ENCODE data around the gene PDE1C.

PDE1C gene

GRCh38 chr7:31788883-31789680, 281.1 kb downstream of the PDE1C start:
- H3K79me2 ChIP-seq: no peaks in the 10 kb centered on the region
- H3K4me2 ChIP-seq (ENCODE audit: low read length): no peak overlapping the region
- H3K27me3 ChIP-seq (ENCODE audit: control insufficient read depth, insufficient read depth, low read length): no peaks in the 10 kb centered on the region
- no peaks in the 10 kb centered on the region for H3K4me1 ChIP-seq
- TF ChIP-seq CTCF (IDR thresholded peaks at IDR 0.05): no peak
- no peak overlapping the region for H3K27ac ChIP-seq
- H3K9me3 ChIP-seq (ENCODE audit: control insufficient read depth, low read length): no peaks in the 10 kb centered on the region
- H3K9ac ChIP-seq: no peak overlapping the region
- H3K4me3 ChIP-seq (ENCODE audit: low read depth, low read length): no peak overlapping the region
- no peak overlapping the region for H2AFZ ChIP-seq
- no peaks in the 10 kb centered on the region for H3K36me3 ChIP-seq (ENCODE audit: control insufficient read depth, insufficient read depth, low read length)

GRCh38 chr7:31788445-31788844, 281.8 kb downstream of the PDE1C start:
- H3K27me3 ChIP-seq (ENCODE audit: control insufficient read depth, insufficient read depth, low read length): no peaks in the 10 kb centered on the region
- H3K27ac ChIP-seq: no peak overlapping the region
- no peak for TF ChIP-seq CTCF (IDR thresholded peaks at IDR 0.05)
- H2AFZ ChIP-seq: no peak overlapping the region
- no peak overlapping the region for H3K4me3 ChIP-seq (ENCODE audit: low read depth, low read length)
- no peaks in the 10 kb centered on the region for H3K36me3 ChIP-seq (ENCODE audit: control insufficient read depth, insufficient read depth, low read length)
- no peak overlapping the region for H3K9ac ChIP-seq
- no peaks in the 10 kb centered on the region for H3K79me2 ChIP-seq
- no peak overlapping the region for H3K4me2 ChIP-seq (ENCODE audit: low read length)
- H3K9me3 ChIP-seq (ENCODE audit: control insufficient read depth, low read length): no peaks in the 10 kb centered on the region
- H3K4me1 ChIP-seq: no peaks in the 10 kb centered on the region

- H3K27ac ChIP-seq: no peak overlapping the region
- no peaks in the 10 kb centered on the region for H3K4me1 ChIP-seq
- no peak overlapping the region for H3K4me2 ChIP-seq (ENCODE audit: low read length)
- no peaks in the 10 kb centered on the region for H3K27me3 ChIP-seq (ENCODE audit: control insufficient read depth, insufficient read depth, low read length)
- H3K9me3 ChIP-seq (ENCODE audit: control insufficient read depth, low read length): no peaks in the 10 kb centered on the region
- H3K79me2 ChIP-seq: no peaks in the 10 kb centered on the region
- no peak overlapping the region for H2AFZ ChIP-seq
- H3K9ac ChIP-seq: no peak overlapping the region
- H3K4me3 ChIP-seq (ENCODE audit: low read depth, low read length): no peak overlapping the region
- no peak for TF ChIP-seq CTCF (IDR thresholded peaks at IDR 0.05)
- H3K36me3 ChIP-seq (ENCODE audit: control insufficient read depth, insufficient read depth, low read length): no peaks in the 10 kb centered on the region
Observed at GRCh38 chr7:31786326-31786725, 283.9 kb downstream of the PDE1C start.

GRCh38 chr7:31785101-31785500, 285.1 kb downstream of the PDE1C start:
- Histone ChIP-seq H3K4me1 (no peaks in the 10 kb centered on the region), H3K4me3 (ENCODE audit: low read depth, low read length) (no peak overlapping the region), H3K9me3 (ENCODE audit: control insufficient read depth, low read length) (no peaks in the 10 kb centered on the region), H3K27me3 (ENCODE audit: control insufficient read depth, insufficient read depth, low read length) (no peaks in the 10 kb centered on the region), H3K27ac (no peak overlapping the region), H3K9ac (no peak overlapping the region), H3K36me3 (ENCODE audit: control insufficient read depth, insufficient read depth, low read length) (no peaks in the 10 kb centered on the region), H2AFZ (no peak overlapping the region), H3K79me2 (no peaks in the 10 kb centered on the region), H3K4me2 (ENCODE audit: low read length) (no peak overlapping the region)
- no peak for TF ChIP-seq CTCF (IDR thresholded peaks at IDR 0.05)

GRCh38 chr7:31783221-31783620, 287.0 kb downstream of the PDE1C start:
- no peaks in the 10 kb centered on the region for H3K9me3 ChIP-seq (ENCODE audit: control insufficient read depth, low read length)
- H3K9ac ChIP-seq: no peak overlapping the region
- no peak overlapping the region for H3K27ac ChIP-seq
- H3K27me3 ChIP-seq (ENCODE audit: control insufficient read depth, insufficient read depth, low read length): no peaks in the 10 kb centered on the region
- no peak for TF ChIP-seq CTCF (IDR thresholded peaks at IDR 0.05)
- no peaks in the 10 kb centered on the region for H3K4me1 ChIP-seq
- H3K4me3 ChIP-seq (ENCODE audit: low read depth, low read length): no peak overlapping the region
- H3K79me2 ChIP-seq: no peaks in the 10 kb centered on the region
- no peaks in the 10 kb centered on the region for H3K36me3 ChIP-seq (ENCODE audit: control insufficient read depth, insufficient read depth, low read length)
- no peak overlapping the region for H3K4me2 ChIP-seq (ENCODE audit: low read length)
- no peak overlapping the region for H2AFZ ChIP-seq
